Adrenal gland (tissue), 12 donors: ENCODE measurements around the gene VWA8. TPM values are rescaled to one million over a fixed set of nuclear protein-coding genes. Genes with fewer than 3 reads are reported as not detected.

Experiments used
- DNase-seq, 7 donors: peaks; one replicate each; pipeline ENCODE4 v3.0.0-alpha.2; 2019 to 2020
- H3K27ac ChIP-seq, 5 donors: fragments of 200-600 bp; sonication (generic) in 4 of 5; 1 replicate in 3 of 5; 2 replicates in 2 of 5; pipeline versions ENCODE4 v1.5.1 to v1.8.0; 2016 to 2020; ENCODE audit warnings: mild to moderate bottlenecking in 1 of 5
- H3K27me3 ChIP-seq: fragments of 200-600 bp; 2 replicates; pipeline ENCODE4 v1.8.0; 2021
- H3K36me3 ChIP-seq, 2 donors: fragments of 200-600 bp; replicated peaks in 1 of 2; 1 replicate in 1 of 2; 2 replicates in 1 of 2; pipeline versions ENCODE4 v1.5.1 to v1.8.0; 2018 to 2022
- H3K4me1 ChIP-seq, 2 donors: fragments of 200-600 bp; replicated peaks in 1 of 2; 1 replicate in 1 of 2; 2 replicates in 1 of 2; pipeline versions ENCODE4 v1.5.1 to v1.8.0; 2018 to 2021
- H3K4me3 ChIP-seq, 4 donors: fragments of 200-600 bp; sonication (generic) in 3 of 4; one replicate each; pipeline ENCODE4 v1.5.1; 2016 to 2018
- H3K9me3 ChIP-seq, 3 donors: fragments of 200-600 bp; sonication (generic) in 1 of 3; replicated peaks in 1 of 3; 1 replicate in 2 of 3; 2 replicates in 1 of 3; pipeline versions ENCODE4 v1.5.1 to v1.8.0; 2016 to 2021
- POLR2A ChIP-seq, 2 donors: fragments of 450-650 bp; IDR thresholded peaks; one replicate each; pipeline ENCODE4 v1.6.1; 2017; ENCODE audit warnings: antibody characterized with exemption in 2 of 2, mild to moderate bottlenecking in 2 of 2, moderate library complexity in 1 of 2
- WGBS, 4 donors: extraction: QIAGEN DNeasy Blood & Tissue Kit in 2 of 4; methylation state at CpG; one replicate each; pipeline versions ENCODE4 v1.1.5 to v1.1.7; 2013 to 2017; 5-methylcytosine and 5-hydroxymethylcytosine counted together
- intact Hi-C, 2 donors: fragments of 100-400 bp; cut with DNase I; formaldehyde crosslinking; loops; one replicate each; pipeline versions ENCODE4 v1.14.1 to v1.15.0; 2022 to 2023
- polyA plus RNA-seq, 3 donors: library from polyadenylated mRNA; stranded (reverse); fragments of 200-250 nt in 2 of 3; fragments of 350-450 nt in 1 of 3; fragmentation: Illumina TruSeq in 1 of 3; extraction: RNeasy Lipid Tissue Mini Kit (QIAGEN cat#74804) in 1 of 3; gene quantifications; one replicate each; pipeline ENCODE4 v1.2.3, GENCODE V29; 2013 to 2014
- total RNA-seq, 9 donors: library from RNA; depleted of rRNA in 4 of 9; stranded (reverse); fragments of >200 nt in 4 of 9; fragments of 120-200 nt in 1 of 9; fragmentation: NEBNext Ultra II Directional in 1 of 9; extraction: Animal tissue kit (Norgen Biotek cat#: 25700) in 1 of 9; gene quantifications; one replicate each; pipeline versions ENCODE4 v1.1.0 to v1.2.4, GENCODE V29; 2013 to 2023
- TF ChIP-seq, protein P1 (sequence below), 6 experiments: fragments of 450-650 bp in 4 of 6; fragments of 200-600 bp in 2 of 6; sonication (generic) in 1 of 6; IDR thresholded peaks; 1 replicate in 5 of 6; 2 replicates in 1 of 6; pipeline versions ENCODE4 v1.5.1 to v1.8.0; 2016 to 2021; ENCODE audit warnings: antibody characterized with exemption in 6 of 6, mild to moderate bottlenecking in 2 of 6, moderate library complexity in 1 of 6
- donor health status: healthy with polysubstance abuse.
- donor health status: Bipolar disorder and iron deficiency.
- donor health status: DM: yes; HTN: yes; CAD: no.
- donor health status: DM: no; HTN: no; CAD: no.
- donor health status: DM: no; HTN: no; CAD: no.
- donor health status: DM: yes; HTN: yes; CAD: no.

The VWA8 gene
- total and polyA plus RNA-seq, 12 donors: 8.1 to 45.4 (median 31.4) TPM

DNA sequence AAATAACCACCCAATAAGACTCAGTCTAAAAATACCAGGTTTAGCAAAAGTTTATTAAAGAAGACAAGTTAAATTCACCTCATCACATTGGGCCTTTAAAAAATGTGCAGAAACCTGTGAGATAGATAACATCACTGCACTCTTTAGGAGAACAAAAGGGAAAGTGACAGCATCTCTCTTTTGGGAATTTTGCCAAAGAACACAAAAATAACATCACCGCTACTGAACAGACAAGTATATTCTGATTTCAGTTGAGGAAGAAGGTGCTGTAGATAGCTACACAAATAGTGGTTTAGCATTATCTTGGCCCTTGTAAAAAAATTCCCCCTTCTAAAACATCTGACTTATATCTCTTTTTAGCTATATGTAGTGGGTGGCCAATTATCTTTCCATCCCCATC is 244.7 kb downstream of the VWA8 start:
- Histone ChIP-seq H3K4me3 (no peak overlapping the region), H3K4me1 (peaks cover 0 to 1% of the 10 kb centered on the region in 2 donors), H3K27ac (no peak overlapping the region), H3K9me3 (no peaks in the 10 kb centered on the region), H3K27me3 (no peaks in the 10 kb centered on the region), H3K36me3 (no peaks in the 10 kb centered on the region)
- DNase-seq: no peak
- intact Hi-C loops: no loop called here
- WGBS, 4 donors: 69 to 89% (median 77%) methylated on average over 1 of the region's 1 CpG
- TF ChIP-seq, protein P1, sequence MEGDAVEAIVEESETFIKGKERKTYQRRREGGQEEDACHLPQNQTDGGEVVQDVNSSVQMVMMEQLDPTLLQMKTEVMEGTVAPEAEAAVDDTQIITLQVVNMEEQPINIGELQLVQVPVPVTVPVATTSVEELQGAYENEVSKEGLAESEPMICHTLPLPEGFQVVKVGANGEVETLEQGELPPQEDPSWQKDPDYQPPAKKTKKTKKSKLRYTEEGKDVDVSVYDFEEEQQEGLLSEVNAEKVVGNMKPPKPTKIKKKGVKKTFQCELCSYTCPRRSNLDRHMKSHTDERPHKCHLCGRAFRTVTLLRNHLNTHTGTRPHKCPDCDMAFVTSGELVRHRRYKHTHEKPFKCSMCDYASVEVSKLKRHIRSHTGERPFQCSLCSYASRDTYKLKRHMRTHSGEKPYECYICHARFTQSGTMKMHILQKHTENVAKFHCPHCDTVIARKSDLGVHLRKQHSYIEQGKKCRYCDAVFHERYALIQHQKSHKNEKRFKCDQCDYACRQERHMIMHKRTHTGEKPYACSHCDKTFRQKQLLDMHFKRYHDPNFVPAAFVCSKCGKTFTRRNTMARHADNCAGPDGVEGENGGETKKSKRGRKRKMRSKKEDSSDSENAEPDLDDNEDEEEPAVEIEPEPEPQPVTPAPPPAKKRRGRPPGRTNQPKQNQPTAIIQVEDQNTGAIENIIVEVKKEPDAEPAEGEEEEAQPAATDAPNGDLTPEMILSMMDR (IDR thresholded peaks at IDR 0.05): no peak
- no peak for TF ChIP-seq POLR2A (IDR thresholded peaks at IDR 0.05)

DNA sequence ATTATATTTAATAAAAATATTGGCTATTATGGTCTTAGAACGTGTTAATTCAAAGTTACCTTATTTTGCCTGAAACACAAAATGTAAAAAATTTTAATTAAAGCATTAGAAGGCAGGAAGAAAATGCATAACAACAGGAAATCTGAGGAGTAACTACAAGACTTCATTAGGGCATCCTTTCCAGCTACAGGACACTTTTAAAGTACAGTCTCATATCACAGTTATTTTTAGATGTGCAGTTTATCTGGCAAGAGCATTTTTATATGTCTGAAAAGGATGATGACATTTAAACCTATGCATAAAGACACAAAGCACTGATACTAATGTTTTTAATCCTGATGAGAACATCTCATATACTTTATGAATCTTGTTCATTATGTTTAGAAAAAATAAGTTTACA is 247.5 kb downstream of the VWA8 start:
- no peaks in the 10 kb centered on the region for H3K36me3 ChIP-seq
- H3K4me1 ChIP-seq: peaks cover 0 to 6% of the 10 kb centered on the region in 2 donors
- intact Hi-C loops: no loop called here
- no peak overlapping the region for H3K4me3 ChIP-seq
- DNase-seq: no peak
- no peak overlapping the region for H3K27ac ChIP-seq
- 75 to 82% (median 81%) methylated on average over 1 of the region's 1 CpG for WGBS, 4 donors
- no peaks in the 10 kb centered on the region for H3K27me3 ChIP-seq
- H3K9me3 ChIP-seq: no peaks in the 10 kb centered on the region
- TF ChIP-seq, protein P1 (IDR thresholded peaks at IDR 0.05): no peak
- no peak for TF ChIP-seq POLR2A (IDR thresholded peaks at IDR 0.05)

DNA sequence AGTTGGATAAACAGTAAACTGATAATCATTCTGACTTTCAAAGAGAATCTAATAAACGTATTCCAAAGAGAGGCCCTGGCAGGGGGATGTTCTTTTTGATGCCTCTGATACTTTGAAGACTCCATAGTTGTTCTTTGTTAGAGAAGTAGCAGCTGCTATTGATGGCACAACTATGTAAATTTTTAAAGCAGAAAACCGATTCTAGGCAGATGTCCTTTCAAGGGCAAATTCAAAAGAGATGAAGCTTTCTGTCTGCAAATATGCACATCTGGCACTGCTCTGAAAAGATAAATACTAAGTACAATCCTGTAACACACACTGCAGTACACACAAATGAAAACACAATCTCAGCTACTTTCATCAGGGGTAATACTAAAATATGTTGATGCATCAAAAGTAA is 250.1 kb downstream of the VWA8 start:
- H3K9me3 ChIP-seq: no peaks in the 10 kb centered on the region
- TF ChIP-seq POLR2A (IDR thresholded peaks at IDR 0.05): no peak
- TF ChIP-seq, protein P1 (IDR thresholded peaks at IDR 0.05): no peak
- H3K27ac ChIP-seq: no peak overlapping the region
- intact Hi-C loops: no loop called here
- peaks cover 7 to 24% of the 10 kb centered on the region in 2 donors for H3K4me1 ChIP-seq
- no peak overlapping the region for H3K4me3 ChIP-seq
- no peaks in the 10 kb centered on the region for H3K27me3 ChIP-seq
- no peak for DNase-seq
- no peaks in the 10 kb centered on the region for H3K36me3 ChIP-seq
- 54 to 72% (median 64%) methylated on average over 2 of the region's 2 CpGs for WGBS, 4 donors

DNA sequence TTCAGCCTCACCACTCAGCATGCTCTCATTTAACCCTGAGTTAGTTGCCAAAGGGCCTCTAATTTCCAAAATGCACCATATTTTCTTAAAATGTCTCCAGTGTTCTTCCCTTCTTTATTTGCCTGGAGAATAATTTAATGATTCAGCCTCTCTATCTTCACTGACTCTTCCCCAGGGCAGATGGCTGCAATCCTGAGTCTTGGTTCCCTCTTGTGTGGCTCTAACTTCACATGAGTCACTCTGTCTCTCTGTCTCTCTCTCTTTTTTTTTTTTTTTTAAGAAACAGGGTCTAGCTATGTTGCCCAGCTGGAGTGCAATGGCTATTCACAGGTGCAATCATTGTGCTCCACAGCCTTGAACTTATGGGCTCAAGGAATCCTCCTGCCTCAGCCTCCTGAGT is 251.4 kb downstream of the VWA8 start:
- Histone ChIP-seq H3K27ac (no peak overlapping the region), H3K4me3 (no peak overlapping the region), H3K9me3 (no peaks in the 10 kb centered on the region), H3K36me3 (no peaks in the 10 kb centered on the region), H3K4me1 (peaks cover 7 to 24% of the 10 kb centered on the region in 2 donors), H3K27me3 (no peaks in the 10 kb centered on the region)
- no peak for DNase-seq
- intact Hi-C loops: no loop called here
- TF ChIP-seq POLR2A (IDR thresholded peaks at IDR 0.05): no peak
- TF ChIP-seq, protein P1 (IDR thresholded peaks at IDR 0.05): no peak
